CD4-positive, CD25-positive, alpha-beta regulatory T cell (primary cell): Measurements from ENCODE around the gene BTBD2. TPM values are rescaled to one million over a fixed set of nuclear protein-coding genes. Genes with fewer than 3 reads are reported as not detected.
A peak's percentile ranks its signal among the peaks of the same experiment; 100 is the strongest.

Source experiments
- ATAC-seq, 2 donors: fragments of 150-1000 bp; cut with Tn5 transposase; one replicate each; pipeline ENCODE4 v1.10.0; 2021; ENCODE audit warnings: low read depth in 2 of 2, moderate number of reproducible peaks in 2 of 2, moderate library complexity in 1 of 2
- DNase-seq, 3 donors: peaks; one replicate each; pipeline versions ENCODE4 v3.0.0 to v3.0.0-alpha.2; 2012 to 2022; ENCODE audit warnings: mixed read lengths in 1 of 3
- H3K27ac ChIP-seq: one replicate; pipeline ENCODE4 v1.7.0; 2013; ENCODE audit warnings: mild to moderate bottlenecking, low read length; ENCODE audit not compliant: insufficient read depth, poor library complexity, severe bottlenecking
- H3K27me3 ChIP-seq: one replicate; pipeline ENCODE4 v1.7.0; 2013; ENCODE audit warnings: low read length; ENCODE audit not compliant: control insufficient read depth, insufficient read depth
- H3K36me3 ChIP-seq: one replicate; pipeline ENCODE4 v1.7.0; 2013; ENCODE audit warnings: mild to moderate bottlenecking, low read length, moderate library complexity; ENCODE audit not compliant: control insufficient read depth, insufficient read depth
- H3K4me1 ChIP-seq: 2 replicates; pipeline ENCODE4 v1.7.0; 2013; ENCODE audit warnings: mild to moderate bottlenecking, low read length; ENCODE audit not compliant: insufficient read depth, control insufficient read depth, poor library complexity, severe bottlenecking
- H3K4me3 ChIP-seq: one replicate; pipeline ENCODE4 v1.7.0; 2013; ENCODE audit warnings: low read depth, mild to moderate bottlenecking, low read length, moderate library complexity
- H3K9me3 ChIP-seq, 2 experiments: 1 replicate in 1 of 2; 2 replicates in 1 of 2; pipeline ENCODE4 v1.7.0; 2013; ENCODE audit warnings: low read length in 2 of 2, mild to moderate bottlenecking in 1 of 2, moderate library complexity in 1 of 2; ENCODE audit not compliant: control insufficient read depth in 2 of 2
- H3K27ac Mint-ChIP-seq, 3 donors: one replicate each; pipeline ENCODE4 v1.8.0; 2020 to 2022; ENCODE audit warnings: mild to moderate bottlenecking in 3 of 3, mixed read lengths in 3 of 3, moderate library complexity in 2 of 3
- H3K27me3 Mint-ChIP-seq: one replicate; pipeline ENCODE4 v1.8.0; 2022; ENCODE audit warnings: mild to moderate bottlenecking, mixed read lengths
- H3K36me3 Mint-ChIP-seq: one replicate; pipeline ENCODE4 v1.8.0; 2020; ENCODE audit warnings: mixed read lengths
- H3K4me1 Mint-ChIP-seq, 4 donors: one replicate each; pipeline ENCODE4 v1.8.0; 2020 to 2022; ENCODE audit warnings: mixed read lengths in 4 of 4, mild to moderate bottlenecking in 1 of 4
- H3K4me3 Mint-ChIP-seq, 4 donors: one replicate each; pipeline ENCODE4 v1.8.0; 2020 to 2022; ENCODE audit warnings: mild to moderate bottlenecking in 4 of 4, mixed read lengths in 4 of 4, moderate library complexity in 3 of 4
- H3K9me3 Mint-ChIP-seq, 7 donors: one replicate each; pipeline ENCODE4 v1.8.0; 2020 to 2022; ENCODE audit warnings: mixed read lengths in 7 of 7, mild to moderate bottlenecking in 3 of 7, moderate library complexity in 2 of 7
- polyA plus RNA-seq, 4 donors: library from polyadenylated mRNA; unstranded; fragments of 300-500 nt; fragmentation: Illumina TruSeq; gene quantifications; one replicate each; pipeline ENCODE4 v1.2.3, GENCODE V29; 2021
- total RNA-seq: library from RNA; stranded (reverse); gene quantifications from one replicate; pipeline ENCODE4 v1.2.3, GENCODE V29; 2022

The BTBD2 gene
- total RNA-seq (58.6 TPM), polyA plus RNA-seq (1 to 10 TPM; 3.2 to 5.4 (median 4.7) TPM)

- DNase-seq (peak; percentile 21 to 77 (median 38)), ATAC-seq (peak; percentile 13 to 17)
- Histone ChIP-seq H3K27me3 (no peaks in the 10 kb centered on the region), H3K4me3 (peak within 1 kb of the TSS; percentile 26), H3K27ac (peak within 1 kb of the TSS; percentile 33), H3K36me3 (no peaks in the 10 kb centered on the region), H3K9me3 (no peaks in the 10 kb centered on the region), H3K4me1 (peaks cover 30% of the 10 kb centered on the region)
- Mint-ChIP-seq H3K27ac (peak within 1 kb of the TSS in 1 of 3 donors; percentile 38), H3K9me3 (peaks cover 0 to 1% (median 0%) of the 10 kb centered on the region in 7 donors), H3K27me3 (peaks cover 4% of the 10 kb centered on the region), H3K4me1 (peaks cover 0 to 32% (median 12%) of the 10 kb centered on the region in 4 donors), H3K4me3 (peak within 1 kb of the TSS; percentile 72 to 92 (median 80)), H3K36me3 (peaks cover 6% of the 10 kb centered on the region)
Observed at GRCh38 chr19:2015608-2015950, at the start of gene BTBD2. TSS of gene BTBD2 (minus strand) at chr19:2015714. CDS start at chr19:2015703, 11 bp downstream.

- H3K27ac ChIP-seq = no peak overlapping the region
- H3K4me1 Mint-ChIP-seq = peaks cover 0 to 34% (median 15%) of the 10 kb centered on the region in 4 donors
- H3K9me3 ChIP-seq = no peaks in the 10 kb centered on the region
- H3K27me3 Mint-ChIP-seq = peaks cover 4% of the 10 kb centered on the region
- H3K27ac Mint-ChIP-seq = peak overlapping the region in 2 of 3 donors; percentile 65 to 74
- no peaks in the 10 kb centered on the region for H3K36me3 ChIP-seq
- ATAC-seq = no peak
- no peaks in the 10 kb centered on the region for H3K36me3 Mint-ChIP-seq
- DNase-seq = no peak
- H3K4me1 ChIP-seq = peaks cover 31% of the 10 kb centered on the region
- H3K4me3 ChIP-seq = no peak overlapping the region
- H3K27me3 ChIP-seq = no peaks in the 10 kb centered on the region
- H3K9me3 Mint-ChIP-seq = no peaks in the 10 kb centered on the region
- peak overlapping the region in 1 of 4 donors; percentile 41 for H3K4me3 Mint-ChIP-seq
Observed at GRCh38 chr19:2064788-2065524, 49.4 kb upstream of the BTBD2 start.

- Mint-ChIP-seq H3K27me3 (peaks cover 4% of the 10 kb centered on the region), H3K4me1 (peaks cover 0 to 30% (median 10%) of the 10 kb centered on the region in 4 donors), H3K36me3 (no peaks in the 10 kb centered on the region), H3K27ac (no peak overlapping the region), H3K4me3 (peak overlapping the region in 1 of 4 donors; percentile 7), H3K9me3 (no peaks in the 10 kb centered on the region)
- H3K9me3 ChIP-seq = no peaks in the 10 kb centered on the region
- no peak overlapping the region for H3K4me3 ChIP-seq
- ATAC-seq (no peak), DNase-seq (no peak)
- no peaks in the 10 kb centered on the region for H3K36me3 ChIP-seq
- peaks cover 31% of the 10 kb centered on the region for H3K4me1 ChIP-seq
- H3K27ac ChIP-seq = no peak overlapping the region
- no peaks in the 10 kb centered on the region for H3K27me3 ChIP-seq
Observed at GRCh38 chr19:2064395-2064787, 48.9 kb upstream of the BTBD2 start.

DNA sequence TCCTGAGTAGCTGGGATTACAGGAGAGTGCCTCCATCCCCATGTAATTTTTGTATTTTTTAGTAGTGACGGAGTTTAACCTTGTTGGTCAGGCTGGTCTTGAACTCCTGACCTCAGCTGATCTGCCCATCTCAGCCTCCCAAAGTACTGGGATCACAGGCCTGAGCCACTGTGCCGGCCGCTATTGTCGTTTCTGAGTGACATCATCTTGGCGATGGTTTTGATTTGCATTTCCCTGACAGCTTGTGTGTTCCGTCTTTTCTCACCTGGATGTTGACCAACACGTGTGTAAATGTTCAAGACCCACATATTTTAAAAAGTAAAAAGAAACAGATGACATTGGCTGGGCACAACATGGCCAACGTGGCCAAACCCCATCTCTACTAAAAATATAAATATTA is 48.3 kb upstream of the BTBD2 start:
- no peaks in the 10 kb centered on the region for H3K9me3 ChIP-seq
- H3K4me3 Mint-ChIP-seq = peak overlapping the region in 3 of 4 donors; percentile 22 to 81 (median 29)
- DNase-seq (no peak), ATAC-seq (no peak)
- no peaks in the 10 kb centered on the region for H3K36me3 Mint-ChIP-seq
- H3K4me3 ChIP-seq = no peak overlapping the region
- peaks cover 33% of the 10 kb centered on the region for H3K4me1 ChIP-seq
- H3K27ac Mint-ChIP-seq = peak overlapping the region in 1 of 3 donors; percentile 52
- no peaks in the 10 kb centered on the region for H3K9me3 Mint-ChIP-seq
- no peaks in the 10 kb centered on the region for H3K27me3 ChIP-seq
- H3K36me3 ChIP-seq = no peaks in the 10 kb centered on the region
- H3K4me1 Mint-ChIP-seq = peaks cover 0 to 30% (median 9%) of the 10 kb centered on the region in 4 donors
- peak overlapping the region; percentile 15 for H3K27ac ChIP-seq
- H3K27me3 Mint-ChIP-seq = peaks cover 4% of the 10 kb centered on the region

GRCh38 chr19:2062770-2063169 is 47.3 kb upstream of the BTBD2 start:
- Histone ChIP-seq H3K27ac (no peak overlapping the region), H3K4me3 (no peak overlapping the region), H3K27me3 (no peaks in the 10 kb centered on the region), H3K4me1 (peaks cover 44% of the 10 kb centered on the region), H3K9me3 (no peaks in the 10 kb centered on the region), H3K36me3 (no peaks in the 10 kb centered on the region)
- Mint-ChIP-seq H3K4me1 (peaks cover 0 to 35% (median 12%) of the 10 kb centered on the region in 4 donors), H3K27ac (peak overlapping the region; percentile 74 to 98 (median 96)), H3K9me3 (no peaks in the 10 kb centered on the region), H3K36me3 (no peaks in the 10 kb centered on the region), H3K4me3 (peak overlapping the region; percentile 32 to 94 (median 80)), H3K27me3 (peaks cover 4% of the 10 kb centered on the region)
- no peak for ATAC-seq
- no peak for DNase-seq

GRCh38 chr19:2062389-2062729 is 46.8 kb upstream of the BTBD2 start:
- H3K27ac ChIP-seq = peak overlapping the region; percentile 99
- Mint-ChIP-seq H3K36me3 (no peaks in the 10 kb centered on the region), H3K27ac (peak overlapping the region; percentile 74 to 98 (median 96))

DNA sequence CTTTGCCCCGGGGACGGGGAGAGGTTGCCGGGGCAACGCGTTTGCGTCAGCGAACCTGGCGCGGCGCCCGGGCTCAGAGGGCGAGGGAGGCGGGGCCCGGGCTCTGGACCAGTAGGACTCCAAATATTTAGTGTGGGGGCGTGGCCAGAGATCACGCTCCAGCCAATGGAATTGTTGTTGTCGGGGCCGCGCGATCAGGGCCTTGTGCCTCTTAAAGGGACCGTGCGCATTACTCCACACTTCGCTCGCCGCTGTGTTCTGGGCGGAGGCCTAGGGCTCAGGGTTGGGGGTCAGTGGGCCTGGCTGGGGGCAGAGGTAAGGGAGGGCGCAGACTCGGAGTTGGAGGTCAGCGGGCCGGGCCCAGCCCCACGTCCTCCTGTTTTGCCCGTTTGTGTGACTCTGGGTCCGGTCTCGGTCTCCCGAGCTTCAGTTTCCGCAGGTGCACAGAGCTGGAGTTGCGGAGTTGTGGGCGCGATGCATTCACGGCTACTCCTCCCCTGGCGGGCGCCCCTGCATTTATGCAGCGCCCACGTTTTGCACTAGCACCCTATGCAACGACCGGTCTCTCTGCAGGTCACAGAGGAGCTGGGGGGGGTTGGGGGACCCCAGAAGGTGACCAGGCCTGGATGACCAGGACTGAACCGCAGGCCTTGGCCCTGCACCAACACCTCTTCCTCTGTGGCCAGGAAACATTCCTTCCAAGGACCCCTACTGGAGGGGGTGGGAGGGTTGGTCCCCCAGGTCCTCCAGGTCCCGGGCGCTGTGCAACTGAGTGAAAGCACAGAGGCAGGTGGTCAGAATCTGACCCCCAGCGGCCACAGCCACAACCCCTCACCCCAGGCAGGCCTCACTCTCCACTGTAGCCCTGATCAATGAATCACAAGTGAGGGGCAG is 46.2 kb upstream of the BTBD2 start:
- Histone ChIP-seq H3K4me3 (peak overlapping the region; percentile 51), H3K36me3 (no peaks in the 10 kb centered on the region), H3K27me3 (no peaks in the 10 kb centered on the region), H3K9me3 (no peaks in the 10 kb centered on the region), H3K4me1 (peaks cover 54% of the 10 kb centered on the region), H3K27ac (peak overlapping the region; percentile 99)
- H3K9me3 Mint-ChIP-seq = no peaks in the 10 kb centered on the region
- ATAC-seq (peak; percentile 93 to 94), DNase-seq (peak; percentile 99 to 100 (median 99))
- H3K36me3 Mint-ChIP-seq = no peaks in the 10 kb centered on the region
- peak overlapping the region; percentile 93 to 98 (median 96) for H3K27ac Mint-ChIP-seq
- peak overlapping the region; percentile 93 to 98 (median 95) for H3K4me3 Mint-ChIP-seq
- H3K4me1 Mint-ChIP-seq = peaks cover 0 to 45% (median 12%) of the 10 kb centered on the region in 4 donors
- H3K27me3 Mint-ChIP-seq = peaks cover 4% of the 10 kb centered on the region

More at GRCh38 chr19:2062389-2062729, 46.8 kb upstream of the BTBD2 start:
- Mint-ChIP-seq H3K9me3 (no peaks in the 10 kb centered on the region), H3K4me1 (peaks cover 0 to 39% (median 12%) of the 10 kb centered on the region in 4 donors), H3K4me3 (peak overlapping the region; percentile 32 to 94 (median 89)), H3K27me3 (peaks cover 4% of the 10 kb centered on the region)
- H3K27me3 ChIP-seq = no peaks in the 10 kb centered on the region
- H3K4me1 ChIP-seq = peaks cover 48% of the 10 kb centered on the region
- H3K36me3 ChIP-seq = no peaks in the 10 kb centered on the region
- ATAC-seq (no peak), DNase-seq (no peak)
- H3K4me3 ChIP-seq = peak overlapping the region; percentile 51
- no peaks in the 10 kb centered on the region for H3K9me3 ChIP-seq
